Measurements from ENCODE around the gene ENDOG.

ENDOG gene

GRCh38 chr9:128818839-128819715, 777 bp downstream of the ENDOG start:
- Histone ChIP-seq H3K4me1 (ENCODE audit: insufficient read depth, insufficient read length) (peaks cover 18% of the 10 kb centered on the region), H3K36me3 (ENCODE audit: insufficient read depth, insufficient read length, low read length) (peaks cover 42% of the 10 kb centered on the region), H3K9me3 (ENCODE audit: insufficient read depth, low read length) (no peaks in the 10 kb centered on the region), H3K27me3 (ENCODE audit: insufficient read depth, insufficient read length) (no peaks in the 10 kb centered on the region), H3K9ac (ENCODE audit: insufficient read length, low read depth) (peak overlapping the region; percentile 97), H3K4me3 (ENCODE audit: insufficient read length, low read depth) (peak overlapping the region; percentile 82)
- TF ChIP-seq ZNF274 (IDR thresholded peaks at IDR 0.05; ENCODE audit: low read depth, low read length) (no peak), SUZ12 (IDR thresholded peaks at IDR 0.05; ENCODE audit: extremely low read depth, insufficient read depth, insufficient read length) (no peak), YY1 (IDR thresholded peaks at IDR 0.05; ENCODE audit: insufficient read depth, insufficient read length) (no peak)
- no peak for DNase-seq (ENCODE audit: low read depth, low spot score)

- Histone ChIP-seq H3K9ac (ENCODE audit: insufficient read length, low read depth) (no peak overlapping the region), H3K36me3 (ENCODE audit: insufficient read depth, insufficient read length, low read length) (peaks cover 51% of the 10 kb centered on the region), H3K4me3 (ENCODE audit: insufficient read length, low read depth) (no peak overlapping the region), H3K9me3 (ENCODE audit: insufficient read depth, low read length) (no peaks in the 10 kb centered on the region), H3K27me3 (ENCODE audit: insufficient read depth, insufficient read length) (no peaks in the 10 kb centered on the region), H3K4me1 (ENCODE audit: insufficient read depth, insufficient read length) (peaks cover 18% of the 10 kb centered on the region)
- TF ChIP-seq SUZ12 (IDR thresholded peaks at IDR 0.05; ENCODE audit: extremely low read depth, insufficient read depth, insufficient read length) (no peak), ZNF274 (IDR thresholded peaks at IDR 0.05; ENCODE audit: low read depth, low read length) (no peak), YY1 (IDR thresholded peaks at IDR 0.05; ENCODE audit: insufficient read depth, insufficient read length) (no peak)
- no peak for DNase-seq (ENCODE audit: low read depth, low spot score)
These were observed 1.7 kb downstream of the ENDOG start for GRCh38 chr9:128819716-128820664.

DNA sequence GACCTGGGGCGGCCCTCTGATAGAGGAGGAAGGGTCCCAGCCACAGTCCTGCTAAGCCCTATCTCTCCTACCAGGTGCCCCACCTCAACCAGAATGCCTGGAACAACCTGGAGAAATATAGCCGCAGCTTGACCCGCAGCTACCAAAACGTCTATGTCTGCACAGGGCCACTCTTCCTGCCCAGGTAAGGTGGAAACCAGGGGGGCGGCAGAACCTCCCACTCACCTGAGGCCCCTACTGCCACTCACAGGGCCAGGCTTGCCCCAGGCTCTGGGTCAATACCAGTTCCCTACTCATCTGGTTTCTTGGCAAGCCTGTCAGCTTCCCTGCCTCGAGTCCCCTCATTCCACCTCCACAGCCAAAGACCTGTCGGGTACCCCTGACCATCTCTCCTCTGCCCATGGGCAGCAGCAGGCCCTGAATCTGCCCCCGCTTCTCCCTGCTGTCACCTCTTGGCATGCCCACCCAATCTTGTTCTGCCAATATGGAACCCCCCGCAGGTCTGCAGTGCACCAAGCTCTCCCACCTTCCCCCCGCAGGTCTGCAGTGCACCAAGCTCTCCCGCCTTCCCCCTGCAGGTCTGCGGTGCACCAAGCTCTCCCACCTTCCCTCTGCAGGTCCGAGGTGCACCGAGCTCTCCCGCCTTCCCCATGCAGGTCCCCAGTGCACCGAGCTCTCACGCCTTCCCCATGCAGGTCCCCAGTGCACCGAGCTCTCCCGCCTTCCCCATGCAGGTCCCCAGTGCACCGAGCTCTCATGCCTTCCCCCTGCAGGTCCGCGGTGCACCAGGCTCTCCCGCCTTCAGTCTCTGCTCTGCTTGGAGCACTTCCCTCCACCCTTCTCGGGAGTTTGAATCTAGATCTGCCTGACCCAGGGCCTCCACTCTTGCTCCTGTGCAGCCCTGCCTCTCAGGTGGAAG, 2.6 kb downstream of the ENDOG start:
- H3K36me3 ChIP-seq (ENCODE audit: insufficient read depth, insufficient read length, low read length) = peaks cover 60% of the 10 kb centered on the region
- peaks cover 20% of the 10 kb centered on the region for H3K4me1 ChIP-seq (ENCODE audit: insufficient read depth, insufficient read length)
- no peak overlapping the region for H3K9ac ChIP-seq (ENCODE audit: insufficient read length, low read depth)
- H3K4me3 ChIP-seq (ENCODE audit: insufficient read length, low read depth) = no peak overlapping the region
- TF ChIP-seq ZNF274 (IDR thresholded peaks at IDR 0.05; ENCODE audit: low read depth, low read length) = no peak
- no peak for TF ChIP-seq YY1 (IDR thresholded peaks at IDR 0.05; ENCODE audit: insufficient read depth, insufficient read length)
- TF ChIP-seq SUZ12 (IDR thresholded peaks at IDR 0.05; ENCODE audit: extremely low read depth, insufficient read depth, insufficient read length) = no peak
- no peak for DNase-seq (ENCODE audit: low read depth, low spot score)
- H3K9me3 ChIP-seq (ENCODE audit: insufficient read depth, low read length) = no peaks in the 10 kb centered on the region
- no peaks in the 10 kb centered on the region for H3K27me3 ChIP-seq (ENCODE audit: insufficient read depth, insufficient read length)

DNA sequence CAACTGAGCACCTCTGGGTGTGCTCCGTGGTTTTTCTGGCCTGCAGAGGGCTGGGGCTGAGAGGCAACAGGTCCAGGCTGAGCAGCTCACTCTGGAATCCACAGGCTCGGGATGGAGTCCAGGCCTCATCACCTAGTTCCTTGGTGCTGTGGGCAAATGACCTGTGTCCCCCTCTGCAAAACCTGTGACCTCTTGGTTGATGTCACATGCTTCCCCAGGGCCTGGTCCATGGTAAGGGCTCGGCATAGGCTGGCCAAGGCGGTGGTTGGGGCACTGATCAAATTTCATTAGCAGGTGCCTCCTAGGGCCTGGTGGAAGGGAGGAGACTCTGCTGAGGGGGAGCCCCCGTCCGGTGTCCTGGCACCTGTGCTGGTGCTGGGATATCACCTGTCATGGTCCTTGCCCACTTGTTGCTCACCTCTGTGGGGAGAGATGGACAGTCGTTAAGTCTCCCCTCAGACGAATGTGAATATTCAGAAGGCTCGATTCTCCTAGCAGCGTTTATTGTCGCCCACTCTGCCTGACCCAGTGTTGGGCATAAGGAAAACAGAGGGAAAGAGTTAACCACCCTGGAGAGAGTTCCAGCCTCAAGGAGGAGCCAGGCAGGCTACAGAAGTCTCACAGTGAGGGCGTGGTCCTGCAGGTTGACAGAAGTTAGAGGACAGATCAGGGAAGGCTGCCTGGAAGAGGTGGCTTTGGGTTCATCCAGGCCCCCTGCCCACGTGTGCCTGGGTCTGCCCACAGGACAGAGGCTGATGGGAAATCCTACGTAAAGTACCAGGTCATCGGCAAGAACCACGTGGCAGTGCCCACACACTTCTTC, 3.5 kb downstream of the ENDOG start:
- Histone ChIP-seq H3K27me3 (ENCODE audit: insufficient read depth, insufficient read length) (no peaks in the 10 kb centered on the region), H3K36me3 (ENCODE audit: insufficient read depth, insufficient read length, low read length) (peaks cover 69% of the 10 kb centered on the region), H3K9me3 (ENCODE audit: insufficient read depth, low read length) (no peaks in the 10 kb centered on the region), H3K4me3 (ENCODE audit: insufficient read length, low read depth) (no peak overlapping the region), H3K9ac (ENCODE audit: insufficient read length, low read depth) (no peak overlapping the region), H3K4me1 (ENCODE audit: insufficient read depth, insufficient read length) (peaks cover 29% of the 10 kb centered on the region)
- no peak for DNase-seq (ENCODE audit: low read depth, low spot score)
- TF ChIP-seq YY1 (IDR thresholded peaks at IDR 0.05; ENCODE audit: insufficient read depth, insufficient read length) = no peak
- TF ChIP-seq SUZ12 (IDR thresholded peaks at IDR 0.05; ENCODE audit: extremely low read depth, insufficient read depth, insufficient read length) = no peak
- TF ChIP-seq ZNF274 (IDR thresholded peaks at IDR 0.05; ENCODE audit: low read depth, low read length) = no peak

GRCh38 chr9:128822407-128823042, 4.2 kb downstream of the ENDOG start:
- H3K9me3 ChIP-seq (ENCODE audit: insufficient read depth, low read length) = no peaks in the 10 kb centered on the region
- TF ChIP-seq YY1 (IDR thresholded peaks at IDR 0.05; ENCODE audit: insufficient read depth, insufficient read length) = no peak
- no peak for TF ChIP-seq SUZ12 (IDR thresholded peaks at IDR 0.05; ENCODE audit: extremely low read depth, insufficient read depth, insufficient read length)
- TF ChIP-seq ZNF274 (IDR thresholded peaks at IDR 0.05; ENCODE audit: low read depth, low read length) = no peak
- peaks cover 76% of the 10 kb centered on the region for H3K36me3 ChIP-seq (ENCODE audit: insufficient read depth, insufficient read length, low read length)
- H3K9ac ChIP-seq (ENCODE audit: insufficient read length, low read depth) = no peak overlapping the region
- no peak overlapping the region for H3K4me3 ChIP-seq (ENCODE audit: insufficient read length, low read depth)
- no peaks in the 10 kb centered on the region for H3K27me3 ChIP-seq (ENCODE audit: insufficient read depth, insufficient read length)
- peaks cover 29% of the 10 kb centered on the region for H3K4me1 ChIP-seq (ENCODE audit: insufficient read depth, insufficient read length)
- no peak for DNase-seq (ENCODE audit: low read depth, low spot score)
